GM12891 (cell line): Measurements from ENCODE around the gene GNB1L.

Experiments
- PAX5 ChIP-seq: IDR thresholded peaks from 2 replicates; pipeline ENCODE4 v1.6.1; 2011; ENCODE audit warnings: low read length, moderate library complexity, mild to moderate bottlenecking; ENCODE audit not compliant: insufficient read depth, severe bottlenecking
- POLR2A ChIP-seq: IDR thresholded peaks from 2 replicates; pipeline ENCODE4 v1.6.1; 2011; ENCODE audit warnings: low read depth, low read length, control low read depth
- POLR2AphosphoS5 ChIP-seq: IDR thresholded peaks from 2 replicates; pipeline ENCODE4 v1.6.1; 2011; ENCODE audit warnings: low read depth, low read length, control low read depth
- POU2F2 ChIP-seq: IDR thresholded peaks from 2 replicates; pipeline ENCODE4 v1.6.1; 2011; ENCODE audit warnings: low read depth, mild to moderate bottlenecking, control low read depth, low read length, moderate library complexity
- SPI1 ChIP-seq: IDR thresholded peaks from 2 replicates; pipeline ENCODE4 v1.6.1; 2011; ENCODE audit warnings: low read depth, low read length, control low read depth
- TAF1 ChIP-seq: IDR thresholded peaks from 2 replicates; pipeline ENCODE4 v1.6.1; 2011; ENCODE audit warnings: low read depth, low read length, control low read depth

- no peak for TF ChIP-seq TAF1
- TF ChIP-seq POLR2A: no peak
- TF ChIP-seq POLR2AphosphoS5: no peak
- TF ChIP-seq POU2F2: no peak
- no peak for TF ChIP-seq SPI1
- no peak for TF ChIP-seq PAX5
Observed at GRCh38 chr22:19889951-19890350, 35.3 kb upstream of the GNB1L start.
